Suprapubic skin (tissue), 4 donors: Measurements from ENCODE around the gene SGPP1. TPM values are rescaled to one million over a fixed set of nuclear protein-coding genes. Genes with fewer than 3 reads are reported as not detected.
"Not testable (repeated sequence)": the region's sequence is repeated elsewhere in the genome, so short reads cannot be mapped to it uniquely, and the experiment has no call there.

ENCODE experiments used
- DNase-seq, 2 donors: peaks; one replicate each; pipeline ENCODE4 v3.0.0-alpha.2; 2019; ENCODE audit warnings: low spot score in 2 of 2
- H3K27ac ChIP-seq: fragments of 200-600 bp; sonication (generic); one replicate; pipeline ENCODE4 v1.5.1; 2019
- H3K27me3 ChIP-seq: fragments of 200-600 bp; sonication (generic); one replicate; pipeline ENCODE4 v1.5.1; 2019
- H3K36me3 ChIP-seq: fragments of 200-600 bp; sonication (generic); one replicate; pipeline ENCODE4 v1.5.1; 2019
- H3K4me1 ChIP-seq: fragments of 200-600 bp; sonication (generic); one replicate; pipeline ENCODE4 v1.5.1; 2019
- H3K4me3 ChIP-seq: fragments of 200-600 bp; sonication (generic); one replicate; pipeline ENCODE4 v1.5.1; 2019; ENCODE audit warnings: mild to moderate bottlenecking
- H3K9me3 ChIP-seq: fragments of 200-600 bp; sonication (generic); one replicate; pipeline ENCODE4 v1.5.1; 2019
- EP300 ChIP-seq: sonication (generic); formaldehyde crosslinking; IDR thresholded peaks from one replicate; pipeline ENCODE4 v1.6.1; 2017; ENCODE audit warnings: antibody characterized with exemption
- POLR2A ChIP-seq, 2 donors: fragments of 450-650 bp; IDR thresholded peaks; one replicate each; pipeline ENCODE4 v1.6.1; 2017; ENCODE audit warnings: antibody characterized with exemption in 2 of 2, mild to moderate bottlenecking in 2 of 2, moderate library complexity in 2 of 2
- POLR2AphosphoS5 ChIP-seq, 3 donors: sonication (generic); formaldehyde crosslinking; IDR thresholded peaks; one replicate each; pipeline ENCODE4 v1.6.1; 2017; ENCODE audit warnings: antibody characterized with exemption in 3 of 3
- WGBS: methylation state at CpG from one replicate; pipeline ENCODE4 v1.1.5; 2018; 5-methylcytosine and 5-hydroxymethylcytosine counted together
- total RNA-seq, 4 donors: library from RNA; depleted of rRNA; stranded (reverse); fragments of >200 nt; gene quantifications; one replicate each; pipeline ENCODE4 v1.1.0, GENCODE V29; 2016
- TF ChIP-seq, protein P1 (sequence below), 2 donors: fragments of 200-600 bp in 1 of 2; fragments of 450-650 bp in 1 of 2; sonication (generic) in 1 of 2; IDR thresholded peaks; one replicate each; pipeline ENCODE4 v1.5.1; 2016 to 2019; ENCODE audit warnings: antibody characterized with exemption in 2 of 2, mild to moderate bottlenecking in 1 of 2, moderate library complexity in 1 of 2

Gene SGPP1
- total RNA-seq, 4 donors from 2014 or later, result 5.4 to 10.9 (median 8.0) TPM

DNA sequence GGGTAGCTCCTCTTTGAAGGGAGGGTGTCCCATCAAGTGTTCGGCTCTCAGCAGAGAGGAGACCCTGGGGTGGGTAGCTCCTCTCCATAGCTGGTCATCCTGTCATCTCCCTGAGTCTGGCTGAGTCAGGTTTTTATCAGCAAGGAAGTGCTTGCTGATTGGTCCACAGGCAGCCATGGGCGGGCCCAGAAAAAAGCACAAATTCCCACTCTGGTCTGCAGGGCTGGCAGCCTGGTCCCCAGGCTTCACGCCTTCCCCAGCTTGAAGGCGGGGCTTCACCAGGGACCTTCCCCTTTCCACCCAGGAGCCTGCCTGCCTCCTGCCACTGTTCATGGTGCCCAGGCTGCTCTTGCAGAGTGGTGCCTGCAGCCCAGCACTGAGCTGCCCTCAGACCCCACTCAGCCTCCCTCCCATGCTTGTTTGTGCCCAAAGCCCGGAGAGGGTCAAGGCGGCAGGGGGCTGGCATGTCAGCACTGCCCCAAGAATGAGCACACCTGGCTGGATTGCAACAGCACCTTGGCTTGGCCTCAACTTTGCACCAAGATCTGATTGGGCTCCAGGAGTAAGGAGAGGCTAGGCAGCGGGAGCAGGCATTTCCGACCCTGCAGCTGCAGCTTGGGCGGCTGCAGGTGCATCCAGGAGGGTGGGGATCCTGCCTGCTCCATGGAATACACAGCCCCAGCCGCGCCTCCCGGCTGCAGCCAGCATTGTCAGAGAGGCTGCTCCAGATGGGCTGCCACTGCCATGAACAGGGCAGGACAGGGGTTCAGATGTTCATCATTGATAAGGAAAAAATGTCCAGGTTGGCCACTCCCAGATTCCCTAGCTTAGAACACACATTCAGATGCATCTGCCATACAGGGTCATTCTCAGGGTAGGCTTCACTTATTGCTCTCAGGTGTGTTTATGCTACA lies 64.2 kb downstream of the SGPP1 start:
- Histone ChIP-seq H3K9me3 (no peaks in the 10 kb centered on the region), H3K4me1 (no peaks in the 10 kb centered on the region), H3K27me3 (no peaks in the 10 kb centered on the region), H3K36me3 (no peaks in the 10 kb centered on the region), H3K27ac (no peak overlapping the region), H3K4me3 (no peak overlapping the region)
- WGBS, result 95% methylated on average over 3 of the region's 12 CpGs
- TF ChIP-seq EP300, result no peak
- no peak for TF ChIP-seq POLR2A (IDR thresholded peaks at IDR 0.05)
- TF ChIP-seq, protein P1, sequence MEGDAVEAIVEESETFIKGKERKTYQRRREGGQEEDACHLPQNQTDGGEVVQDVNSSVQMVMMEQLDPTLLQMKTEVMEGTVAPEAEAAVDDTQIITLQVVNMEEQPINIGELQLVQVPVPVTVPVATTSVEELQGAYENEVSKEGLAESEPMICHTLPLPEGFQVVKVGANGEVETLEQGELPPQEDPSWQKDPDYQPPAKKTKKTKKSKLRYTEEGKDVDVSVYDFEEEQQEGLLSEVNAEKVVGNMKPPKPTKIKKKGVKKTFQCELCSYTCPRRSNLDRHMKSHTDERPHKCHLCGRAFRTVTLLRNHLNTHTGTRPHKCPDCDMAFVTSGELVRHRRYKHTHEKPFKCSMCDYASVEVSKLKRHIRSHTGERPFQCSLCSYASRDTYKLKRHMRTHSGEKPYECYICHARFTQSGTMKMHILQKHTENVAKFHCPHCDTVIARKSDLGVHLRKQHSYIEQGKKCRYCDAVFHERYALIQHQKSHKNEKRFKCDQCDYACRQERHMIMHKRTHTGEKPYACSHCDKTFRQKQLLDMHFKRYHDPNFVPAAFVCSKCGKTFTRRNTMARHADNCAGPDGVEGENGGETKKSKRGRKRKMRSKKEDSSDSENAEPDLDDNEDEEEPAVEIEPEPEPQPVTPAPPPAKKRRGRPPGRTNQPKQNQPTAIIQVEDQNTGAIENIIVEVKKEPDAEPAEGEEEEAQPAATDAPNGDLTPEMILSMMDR (IDR thresholded peaks at IDR 0.05), result no peak
- no peak for TF ChIP-seq POLR2AphosphoS5 (IDR thresholded peaks at IDR 0.05)
- DNase-seq, result no peak

DNA sequence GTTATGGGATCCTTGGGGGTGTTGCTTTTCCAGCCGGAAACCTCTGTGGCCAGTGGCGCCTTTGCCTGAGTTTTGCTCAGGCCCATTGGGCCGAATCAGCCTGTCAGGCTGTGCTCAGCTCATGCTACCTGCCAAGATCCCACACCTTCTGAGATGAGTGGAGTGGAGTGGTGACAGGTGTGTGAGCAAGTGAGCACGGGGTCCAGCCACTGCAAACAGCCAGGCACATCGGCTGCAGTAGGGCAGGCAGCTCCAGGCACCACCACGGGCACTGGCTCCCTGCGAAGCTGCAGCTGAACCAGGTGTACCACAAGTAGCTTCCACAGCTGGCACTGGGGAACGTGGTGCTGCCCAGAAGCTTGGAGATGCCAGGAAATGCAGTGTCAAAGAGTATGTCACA lies 65.1 kb downstream of the SGPP1 start:
- no peak for DNase-seq
- no peak for TF ChIP-seq POLR2AphosphoS5 (IDR thresholded peaks at IDR 0.05)
- no peak for TF ChIP-seq EP300
- TF ChIP-seq, protein P1 (IDR thresholded peaks at IDR 0.05), result no peak
- TF ChIP-seq POLR2A (IDR thresholded peaks at IDR 0.05), result no peak

DNA sequence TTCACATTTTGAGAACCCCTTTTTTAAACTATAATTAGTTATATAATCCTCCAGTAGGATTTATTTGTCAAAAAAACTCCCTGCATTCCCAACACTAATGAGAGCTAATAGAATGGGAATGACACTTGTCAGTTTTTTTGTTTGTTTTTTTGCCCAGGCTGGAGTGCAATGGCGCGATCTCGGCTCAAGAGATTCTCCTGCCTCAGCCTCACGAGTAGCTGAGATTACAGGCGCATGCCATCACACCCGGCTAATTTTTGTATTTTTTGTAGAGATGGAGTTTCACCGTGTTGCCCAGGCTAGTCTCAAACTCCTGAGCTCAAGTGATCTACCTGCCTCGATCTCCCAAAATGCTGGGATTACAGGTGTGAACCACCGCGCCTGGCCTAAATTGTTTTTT lies 66.0 kb downstream of the SGPP1 start:
- H3K27me3 ChIP-seq, H3K36me3 ChIP-seq, H3K4me3 ChIP-seq, H3K4me1 ChIP-seq, H3K9me3 ChIP-seq, DNase-seq, H3K27ac ChIP-seq: not testable (repeated sequence)
- WGBS, result 97% methylated on average over 10 of the region's 10 CpGs

More for the DNA sequence above, 65.1 kb downstream of the SGPP1 start:
- Histone ChIP-seq H3K4me3 (no peak overlapping the region), H3K36me3 (no peaks in the 10 kb centered on the region), H3K9me3 (no peaks in the 10 kb centered on the region), H3K4me1 (no peaks in the 10 kb centered on the region), H3K27ac (no peak overlapping the region), H3K27me3 (no peaks in the 10 kb centered on the region)
- WGBS, result 94% methylated on average over 4 of the region's 8 CpGs

DNA sequence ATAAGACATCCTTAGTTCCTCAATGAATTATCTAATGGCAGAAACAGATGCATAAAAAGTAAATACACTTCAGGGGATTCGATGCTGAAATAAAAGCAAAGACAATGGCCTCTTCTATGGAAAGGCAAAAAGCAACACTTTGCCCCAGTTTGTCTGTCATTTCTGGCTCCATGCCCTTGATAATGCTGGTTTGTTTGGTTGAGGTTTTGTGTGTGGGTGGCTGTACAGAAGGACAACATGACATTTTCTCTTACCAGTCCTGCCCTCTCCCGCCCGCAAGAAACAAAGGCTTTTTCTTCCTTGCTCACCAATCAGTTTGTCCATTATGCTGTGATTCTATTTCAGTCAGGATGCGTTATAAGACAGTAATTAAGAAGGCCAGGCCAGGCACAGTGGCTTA lies 68.1 kb downstream of the SGPP1 start:
- Histone ChIP-seq H3K27me3 (no peaks in the 10 kb centered on the region), H3K4me1 (no peaks in the 10 kb centered on the region), H3K27ac (no peak overlapping the region), H3K9me3 (no peaks in the 10 kb centered on the region), H3K4me3 (no peak overlapping the region), H3K36me3 (no peaks in the 10 kb centered on the region)
- WGBS, result 78% methylated on average over 4 of the region's 4 CpGs
- no peak for DNase-seq
- TF ChIP-seq POLR2AphosphoS5 (IDR thresholded peaks at IDR 0.05) (no peak), EP300 (no peak), POLR2A (IDR thresholded peaks at IDR 0.05) (no peak)
- TF ChIP-seq, protein P1 (IDR thresholded peaks at IDR 0.05), result no peak

DNA sequence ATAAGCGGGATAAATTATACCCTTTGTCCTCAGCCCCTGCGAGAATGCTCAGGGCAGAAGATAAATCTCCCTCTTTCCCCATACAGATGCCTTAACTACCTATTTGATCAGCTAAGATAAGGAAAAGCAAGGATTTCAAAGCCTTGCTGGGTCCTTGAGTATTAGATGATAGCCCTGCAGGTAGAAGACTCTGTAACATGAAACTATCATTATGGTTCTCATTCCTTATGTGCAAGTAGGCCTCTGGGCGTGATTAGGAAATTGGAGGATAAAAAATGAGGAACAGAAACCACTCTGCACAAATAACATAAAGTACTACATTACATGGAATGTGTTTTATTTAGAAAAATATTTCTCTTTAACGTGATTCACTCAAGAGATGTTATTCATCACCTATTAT lies 71.7 kb downstream of the SGPP1 start:
- no peaks in the 10 kb centered on the region for H3K4me1 ChIP-seq

More for the DNA sequence above, 71.7 kb downstream of the SGPP1 start:
- Histone ChIP-seq H3K9me3 (no peaks in the 10 kb centered on the region), H3K36me3 (no peaks in the 10 kb centered on the region), H3K4me3 (no peak overlapping the region), H3K27ac (no peak overlapping the region), H3K27me3 (no peaks in the 10 kb centered on the region)
- DNase-seq, result no peak
- WGBS, result 86% methylated on average over 4 of the region's 4 CpGs
- no peak for TF ChIP-seq EP300
- TF ChIP-seq POLR2AphosphoS5 (IDR thresholded peaks at IDR 0.05), result no peak
- TF ChIP-seq, protein P1 (IDR thresholded peaks at IDR 0.05), result no peak
- no peak for TF ChIP-seq POLR2A (IDR thresholded peaks at IDR 0.05)
